GM21367 (cell line): Measurements from ENCODE around the gene NEU4.
"Not testable (repeated sequence)": the region's sequence is repeated elsewhere in the genome, so short reads cannot be mapped to it uniquely, and the experiment has no call there.

Source experiments
- ATAC-seq: cut with Tn5 transposase; IDR thresholded peaks from one replicate; pipeline ENCODE4 v1.9.1; 2021; ENCODE audit not compliant: unreplicated experiment

Gene NEU4, protein sequence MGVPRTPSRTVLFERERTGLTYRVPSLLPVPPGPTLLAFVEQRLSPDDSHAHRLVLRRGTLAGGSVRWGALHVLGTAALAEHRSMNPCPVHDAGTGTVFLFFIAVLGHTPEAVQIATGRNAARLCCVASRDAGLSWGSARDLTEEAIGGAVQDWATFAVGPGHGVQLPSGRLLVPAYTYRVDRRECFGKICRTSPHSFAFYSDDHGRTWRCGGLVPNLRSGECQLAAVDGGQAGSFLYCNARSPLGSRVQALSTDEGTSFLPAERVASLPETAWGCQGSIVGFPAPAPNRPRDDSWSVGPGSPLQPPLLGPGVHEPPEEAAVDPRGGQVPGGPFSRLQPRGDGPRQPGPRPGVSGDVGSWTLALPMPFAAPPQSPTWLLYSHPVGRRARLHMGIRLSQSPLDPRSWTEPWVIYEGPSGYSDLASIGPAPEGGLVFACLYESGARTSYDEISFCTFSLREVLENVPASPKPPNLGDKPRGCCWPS

DNA sequence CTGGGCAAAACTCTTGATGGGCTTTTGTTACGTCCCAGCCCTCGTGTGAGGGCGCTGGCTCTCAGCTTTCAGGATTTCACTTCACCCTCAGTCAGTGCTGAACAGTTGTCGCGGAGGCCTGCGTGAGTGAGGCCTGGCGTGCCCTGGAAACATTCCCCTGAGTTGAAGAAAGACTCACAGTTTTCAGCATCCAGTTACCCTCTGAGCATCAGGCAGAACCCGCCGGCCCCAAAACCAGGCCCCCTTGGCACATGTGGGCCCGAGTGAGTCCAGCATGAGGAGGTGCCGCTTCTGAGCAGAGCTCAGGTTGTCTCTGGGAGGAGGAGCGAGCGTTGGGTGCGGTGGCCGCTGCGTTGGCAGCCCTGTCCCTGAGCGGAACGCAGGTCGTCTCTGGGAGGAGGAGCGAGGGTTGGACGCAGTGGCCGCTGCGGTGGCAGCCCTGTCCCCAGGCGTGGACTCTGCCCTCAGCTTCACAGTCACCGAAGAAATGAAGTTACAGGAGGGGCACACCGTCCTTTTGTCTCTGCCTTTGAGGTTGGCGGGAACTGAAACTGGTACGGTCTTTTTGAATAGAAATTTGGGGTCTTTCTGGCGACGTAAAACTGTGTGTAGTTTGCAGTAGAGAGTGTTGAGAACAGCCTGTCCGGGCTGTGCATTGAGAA, at the start of gene NEU4:
Gene NEU4 (plus strand): TSS at position 473 of the 662 bp plus-strand sequence. CDS start 5,292 bp downstream, outside the sequence.
- ATAC-seq, result no peak

DNA sequence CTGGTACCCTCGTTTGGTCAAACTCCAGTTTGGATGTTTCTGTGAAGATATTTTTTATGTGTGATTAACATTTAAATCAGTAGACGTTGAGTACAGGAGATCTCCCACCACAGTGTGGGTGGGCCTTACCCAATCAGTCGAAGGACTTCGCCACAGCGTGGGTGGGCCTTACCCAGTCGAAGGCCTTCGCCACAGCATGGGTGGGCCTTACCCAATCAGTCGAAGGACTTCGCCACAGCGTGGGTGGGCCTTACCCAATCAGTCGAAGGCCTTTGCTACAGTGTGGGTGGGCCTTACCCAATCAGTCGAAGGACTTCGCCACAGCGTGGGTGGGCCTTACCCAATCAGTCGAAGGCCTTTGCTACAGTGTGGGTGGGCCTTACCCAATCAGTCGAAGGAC, 49.1 kb upstream of the NEU4 start:
- ATAC-seq, result not testable (repeated sequence)

DNA sequence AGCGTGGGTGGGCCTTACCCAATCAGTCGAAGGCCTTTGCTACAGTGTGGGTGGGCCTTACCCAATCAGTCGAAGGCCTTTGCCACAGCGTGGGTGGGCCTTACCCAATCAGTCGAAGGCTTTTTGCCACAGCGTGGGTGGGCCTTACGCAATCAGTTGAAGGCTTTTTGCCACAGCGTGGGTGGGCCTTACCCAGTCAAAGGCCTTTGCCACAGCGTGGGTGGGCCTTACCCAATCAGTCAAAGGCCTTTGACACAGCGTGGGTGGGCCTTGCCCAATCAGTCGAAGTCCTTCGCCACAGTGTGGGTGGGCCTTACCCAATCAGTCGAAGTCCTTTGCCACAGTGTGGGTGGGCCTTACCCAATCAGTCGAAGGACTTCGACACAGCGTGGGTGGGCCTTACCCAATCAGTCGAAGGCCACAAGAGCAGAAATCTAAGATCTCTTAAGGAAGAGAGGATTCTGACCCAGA, 48.7 kb upstream of the NEU4 start:
- ATAC-seq, result no peak

DNA sequence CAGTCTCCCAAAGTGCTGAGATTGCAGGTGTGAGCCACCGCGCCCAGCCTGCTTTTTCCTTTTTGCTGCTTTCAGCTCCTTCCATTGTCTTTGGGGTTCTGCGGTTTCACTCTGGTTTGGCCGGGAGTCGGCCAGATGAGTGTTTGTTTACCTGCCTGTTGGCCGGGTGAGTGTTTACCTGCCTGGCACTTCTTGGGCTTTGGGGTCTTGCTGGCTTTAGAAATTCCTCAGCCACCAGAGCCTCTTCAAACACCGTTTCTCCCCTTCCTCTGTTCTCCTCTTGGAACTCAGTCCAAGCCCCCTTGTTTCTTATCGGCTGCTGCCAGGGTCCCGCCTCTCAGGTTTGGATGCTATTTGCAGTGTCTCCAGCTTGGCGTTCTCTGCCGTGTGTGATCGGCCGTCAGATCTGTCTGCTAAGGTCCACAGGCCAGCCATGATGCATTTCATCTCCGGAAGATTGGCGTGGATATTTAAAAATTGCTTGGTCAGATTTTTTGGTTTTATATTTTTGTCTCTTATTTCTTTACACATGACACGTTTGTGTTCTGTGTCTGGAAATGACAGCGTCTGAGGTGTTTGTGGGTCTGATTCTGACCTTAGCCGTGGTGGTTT, 46.6 kb upstream of the NEU4 start:
- no peak for ATAC-seq

DNA sequence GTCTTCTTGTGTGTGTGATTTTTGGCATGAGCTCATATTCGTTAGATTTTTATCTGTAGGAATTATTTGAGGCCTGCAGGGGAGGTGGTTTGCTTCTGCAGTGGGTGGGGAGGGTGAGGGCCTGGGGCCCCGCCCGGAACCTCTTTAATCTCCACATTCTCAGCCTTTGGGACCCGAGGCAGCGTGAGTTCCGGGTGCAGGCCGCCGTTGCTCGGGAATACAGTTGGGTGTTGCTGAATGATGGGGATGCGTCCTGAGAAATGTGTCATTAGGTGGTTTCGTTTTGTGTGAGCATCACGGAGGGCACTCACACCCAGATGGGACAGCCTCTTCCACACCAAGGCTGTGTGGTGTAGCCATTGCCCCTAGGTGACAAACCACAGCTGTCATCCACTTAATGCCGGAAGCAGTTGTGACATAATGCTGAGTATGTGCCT, 46.0 kb upstream of the NEU4 start:
- no peak for ATAC-seq

DNA sequence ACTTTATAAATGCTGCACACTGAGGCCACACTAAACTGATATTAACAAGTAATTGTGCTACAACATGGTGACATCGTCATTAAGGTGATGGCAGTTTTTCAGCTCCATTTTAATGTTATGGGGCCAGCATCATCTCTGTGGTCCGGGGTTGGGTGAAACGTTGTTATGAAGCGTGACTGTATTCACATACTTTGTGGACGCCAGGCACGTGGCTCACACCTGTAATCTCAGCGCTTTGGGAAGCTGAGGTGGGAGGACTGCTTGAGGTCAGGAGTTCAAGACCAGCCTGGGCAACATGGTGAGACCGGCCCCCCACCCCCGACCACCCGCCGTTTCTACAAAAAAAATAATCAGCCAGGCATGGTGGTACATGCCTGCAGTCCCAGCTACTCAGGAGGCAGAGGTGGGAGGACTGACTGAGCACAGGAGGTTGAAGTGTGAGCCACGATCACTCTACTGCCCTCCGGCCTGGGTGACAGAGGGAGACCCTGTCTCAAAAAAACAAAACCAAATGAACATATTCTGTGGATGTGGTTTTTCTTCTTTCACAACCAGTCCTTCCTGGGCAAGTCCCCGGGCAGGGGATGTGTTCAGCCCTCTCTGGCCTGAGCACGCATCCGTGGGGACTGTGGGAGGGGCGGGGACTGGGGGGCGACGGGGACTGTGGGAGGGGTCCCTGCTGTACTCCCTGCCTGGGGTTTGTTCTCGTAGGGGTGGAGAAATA, 45.3 kb upstream of the NEU4 start:
- no peak for ATAC-seq

DNA sequence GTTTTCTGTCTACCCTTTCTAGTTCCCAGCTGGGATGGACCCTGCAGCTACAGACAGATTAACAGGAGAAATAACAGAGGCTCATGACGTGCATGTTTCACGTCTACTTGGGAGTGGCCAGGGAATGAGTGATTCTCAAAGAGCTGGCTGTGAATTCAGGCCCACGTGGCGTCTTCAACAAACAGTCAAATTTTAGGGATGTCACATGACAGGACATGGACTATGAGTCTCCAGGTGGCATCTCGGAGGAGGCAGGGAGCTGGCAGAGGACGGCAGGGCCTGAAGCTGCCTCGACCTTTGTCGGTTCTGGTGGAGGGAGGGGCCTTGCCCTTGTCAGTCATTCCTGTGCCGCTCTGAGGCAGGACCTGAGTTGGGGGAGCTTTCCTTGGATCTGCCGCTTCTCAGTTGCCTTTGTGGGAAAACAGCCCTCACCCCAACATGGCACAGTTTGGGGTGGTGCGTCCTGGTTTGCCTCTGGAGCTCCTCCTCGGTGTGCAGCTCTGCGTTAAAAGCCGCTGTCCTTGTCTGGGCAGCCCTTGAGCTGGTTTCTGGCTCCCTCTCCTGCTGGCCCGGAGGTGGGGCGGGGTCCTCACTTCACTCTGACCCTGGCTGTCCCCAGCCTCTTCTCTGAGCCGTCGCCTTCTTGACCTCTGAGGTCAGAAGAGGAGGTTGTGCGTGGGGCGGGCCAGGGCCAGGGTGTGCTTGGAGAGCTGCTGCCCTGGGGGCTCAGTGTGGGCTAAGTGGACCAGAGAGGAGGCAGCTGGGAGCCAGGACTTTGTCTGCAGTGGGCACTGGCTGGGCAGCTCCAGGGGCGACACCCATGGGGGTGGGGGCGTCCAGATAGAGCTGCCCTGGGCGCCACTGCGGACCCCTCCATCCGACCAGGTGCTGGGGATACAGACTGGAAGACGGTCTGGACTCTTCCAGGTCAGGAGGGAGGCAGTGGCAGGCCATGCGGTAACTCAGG, 44.4 kb upstream of the NEU4 start:
- no peak for ATAC-seq

DNA sequence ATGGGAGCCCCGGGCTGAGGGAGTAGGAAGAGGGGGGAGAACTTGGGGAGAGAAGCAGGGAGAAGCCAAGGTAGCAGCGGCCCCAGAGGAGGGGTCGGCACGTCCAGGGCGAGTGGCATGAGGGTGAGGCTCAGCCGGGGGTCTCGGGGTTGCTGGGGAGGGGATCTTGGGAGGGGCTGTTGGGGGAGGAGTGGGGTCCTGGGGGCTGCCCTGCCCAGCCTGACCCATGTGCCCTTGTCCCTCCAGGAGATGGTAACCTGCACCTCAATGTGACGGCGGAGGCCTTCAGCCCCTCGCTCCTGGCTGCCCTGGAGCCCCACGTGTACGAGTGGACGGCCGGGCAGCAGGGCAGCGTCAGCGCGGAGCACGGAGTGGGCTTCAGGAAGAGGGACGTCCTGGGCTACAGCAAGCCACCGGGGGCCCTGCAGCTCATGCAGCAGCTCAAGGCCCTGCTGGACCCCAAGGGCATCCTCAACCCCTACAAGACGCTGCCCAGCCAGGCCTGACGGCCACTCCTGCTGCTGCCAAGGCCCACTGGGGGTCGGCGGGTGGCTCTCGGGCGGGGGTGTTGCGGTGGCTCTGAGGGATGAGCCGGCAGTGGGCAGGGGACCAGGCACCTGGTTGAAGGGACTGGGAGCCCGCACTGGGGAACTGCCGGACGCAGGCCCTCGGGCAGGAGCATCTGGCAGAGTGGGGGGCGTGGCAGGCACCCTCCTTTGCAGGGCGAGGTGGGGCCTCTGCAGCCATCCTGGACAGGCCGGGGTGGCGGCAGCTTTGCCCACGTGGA, 41.3 kb upstream of the NEU4 start:
- no peak for ATAC-seq

DNA sequence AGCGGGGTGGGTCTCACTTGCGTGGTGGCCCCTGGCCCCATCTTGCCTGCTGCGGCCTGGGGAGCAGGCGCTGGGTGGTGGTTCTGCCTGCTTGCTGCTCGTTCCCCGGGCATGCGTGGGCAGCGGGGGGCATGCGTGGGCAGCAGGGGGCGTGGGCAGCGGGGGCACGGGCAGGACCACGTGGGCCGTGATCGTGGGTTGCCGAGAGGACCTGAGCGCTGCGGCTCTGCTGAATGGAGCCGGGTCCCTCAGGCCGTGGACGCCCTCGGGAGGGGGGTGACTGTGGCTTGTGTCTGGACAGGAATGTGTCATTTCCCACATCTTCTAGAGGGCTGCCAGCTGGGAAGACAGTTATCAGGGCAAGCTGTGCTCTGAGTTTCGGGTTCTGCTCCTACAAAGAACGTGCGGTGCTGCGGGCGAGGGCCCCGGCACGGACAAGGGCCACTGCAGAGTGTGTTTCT, 40.7 kb upstream of the NEU4 start:
- ATAC-seq, result no peak

DNA sequence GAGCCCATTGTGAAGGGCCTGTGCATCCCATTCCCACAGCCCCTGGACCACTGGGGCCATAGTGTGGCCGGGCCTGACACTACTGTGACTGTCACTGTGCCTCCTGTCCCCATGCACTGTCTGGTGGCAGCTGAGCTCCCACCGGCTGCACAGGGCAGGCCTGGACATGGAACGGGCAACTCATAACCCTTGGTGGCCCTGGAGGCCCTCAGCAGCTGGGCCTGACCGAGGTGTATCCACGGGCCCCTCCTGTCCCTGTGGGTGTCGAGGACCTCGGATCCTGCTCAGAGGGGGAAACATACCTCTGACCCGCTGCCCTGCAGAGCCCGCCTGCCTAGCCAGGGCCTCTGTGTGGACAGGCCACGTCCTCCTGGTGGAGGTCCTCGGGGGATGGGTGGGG, 40.1 kb upstream of the NEU4 start:
- no peak for ATAC-seq

DNA sequence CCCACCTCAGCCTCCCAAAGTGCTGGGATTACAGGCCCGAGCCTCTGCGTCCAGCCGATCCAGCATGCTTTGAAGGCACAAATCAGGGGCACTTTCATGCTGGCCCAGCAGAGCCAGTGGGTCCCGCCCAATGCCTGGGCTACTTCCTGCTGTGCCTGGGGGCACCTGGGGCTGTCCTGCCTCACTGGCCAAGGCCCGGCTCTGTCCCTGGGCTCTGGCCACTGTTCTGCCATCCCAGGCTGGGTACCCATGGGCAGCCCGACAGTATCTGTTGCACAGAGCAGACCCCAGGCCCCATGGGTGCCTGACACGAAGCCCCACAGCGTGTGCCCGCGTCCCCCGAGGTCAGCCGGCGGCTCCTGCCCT, 39.2 kb upstream of the NEU4 start:
- no peak for ATAC-seq

DNA sequence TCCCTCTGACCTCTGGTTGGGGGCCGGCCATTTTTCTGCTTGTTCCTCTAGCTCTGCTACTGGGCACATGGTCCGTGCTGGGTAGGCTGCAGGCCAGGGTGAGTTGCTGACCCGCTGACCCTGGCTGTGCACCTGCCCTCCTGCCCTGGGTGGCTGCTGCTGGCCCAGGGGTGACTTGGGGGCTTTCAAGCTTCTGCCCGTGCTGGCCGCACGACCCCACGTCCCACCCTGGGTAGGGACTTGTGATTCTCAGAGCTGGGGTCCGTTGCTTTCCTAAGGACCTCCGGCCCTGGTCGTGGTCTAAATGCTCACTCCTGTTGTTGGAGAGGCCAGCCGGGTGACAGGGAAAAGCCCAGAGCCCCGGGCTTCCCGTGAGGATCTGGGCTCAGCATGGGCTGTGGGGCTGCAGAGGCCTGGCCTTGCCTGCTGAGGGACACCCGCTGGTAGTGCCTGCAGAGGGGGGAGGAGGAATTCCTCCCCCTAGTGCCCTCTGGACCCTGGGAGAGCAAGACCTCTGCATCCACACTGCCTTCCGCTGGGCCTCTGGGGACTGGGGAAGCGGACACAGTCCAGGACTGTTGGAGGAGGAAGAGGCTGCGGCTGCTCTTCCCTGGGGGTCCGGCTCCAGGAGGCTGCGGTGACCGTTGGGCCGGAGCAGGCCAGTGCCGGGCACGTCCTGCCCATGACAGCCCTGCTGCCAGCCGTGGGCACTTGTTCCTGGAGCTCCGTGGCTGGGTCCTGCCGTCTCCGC, 38.6 kb upstream of the NEU4 start:
- no peak for ATAC-seq

DNA sequence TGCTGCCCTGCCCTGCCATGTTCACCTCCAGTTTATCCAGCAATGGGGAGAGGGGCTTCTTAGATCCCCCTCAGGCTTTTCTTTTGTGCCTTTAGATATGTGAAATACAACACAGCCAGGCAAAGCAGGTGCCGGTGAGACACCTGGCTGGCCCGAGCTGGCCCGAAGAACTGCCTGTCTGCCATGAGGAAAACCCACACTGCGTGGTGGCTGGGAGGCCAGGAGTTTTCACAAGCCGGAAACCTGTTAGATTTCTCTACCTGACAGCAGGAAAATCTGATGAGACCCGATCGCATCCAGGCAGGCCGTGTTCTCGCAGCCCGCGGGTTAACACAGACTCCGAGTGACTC, 38.1 kb upstream of the NEU4 start:
- ATAC-seq, result no peak

DNA sequence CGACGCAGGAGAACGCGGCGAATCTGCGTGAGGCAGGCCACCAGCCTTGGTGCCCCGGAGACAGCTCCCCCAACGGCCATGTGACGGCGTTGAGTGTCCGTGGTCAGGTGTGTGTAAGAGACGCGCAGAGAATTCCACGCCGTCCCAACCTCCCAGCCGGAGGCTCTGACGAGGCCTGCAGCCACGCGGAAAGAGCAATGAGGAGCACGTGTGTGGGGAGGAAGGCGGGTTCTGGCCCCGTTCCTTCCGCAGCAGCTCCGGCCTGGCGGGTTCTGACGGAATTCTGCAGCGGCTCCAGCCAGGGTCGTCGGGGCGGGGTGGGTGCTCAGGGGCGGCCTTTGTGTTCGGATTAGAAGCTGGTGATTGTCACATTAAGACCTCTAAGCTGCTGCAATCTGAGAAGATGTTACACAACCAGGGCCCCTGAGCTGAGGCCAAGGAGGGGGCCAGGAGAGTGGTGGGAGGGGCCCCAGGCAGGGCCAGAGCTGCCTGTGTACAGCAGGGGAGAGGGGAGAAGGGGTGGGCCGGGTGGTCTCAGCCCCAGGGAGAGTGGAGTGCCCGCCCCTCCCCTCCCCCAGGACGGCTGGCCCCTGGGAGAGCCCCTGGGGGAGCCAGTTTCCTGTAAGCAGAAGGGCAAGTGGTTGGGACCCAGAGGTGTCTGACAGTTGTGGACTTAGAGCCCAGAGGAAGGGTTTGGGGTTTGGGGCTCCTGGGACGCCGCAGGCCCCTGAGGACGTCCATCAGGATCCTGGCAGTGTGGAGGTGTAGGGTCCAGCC, 37.5 kb upstream of the NEU4 start:
- ATAC-seq, result no peak

DNA sequence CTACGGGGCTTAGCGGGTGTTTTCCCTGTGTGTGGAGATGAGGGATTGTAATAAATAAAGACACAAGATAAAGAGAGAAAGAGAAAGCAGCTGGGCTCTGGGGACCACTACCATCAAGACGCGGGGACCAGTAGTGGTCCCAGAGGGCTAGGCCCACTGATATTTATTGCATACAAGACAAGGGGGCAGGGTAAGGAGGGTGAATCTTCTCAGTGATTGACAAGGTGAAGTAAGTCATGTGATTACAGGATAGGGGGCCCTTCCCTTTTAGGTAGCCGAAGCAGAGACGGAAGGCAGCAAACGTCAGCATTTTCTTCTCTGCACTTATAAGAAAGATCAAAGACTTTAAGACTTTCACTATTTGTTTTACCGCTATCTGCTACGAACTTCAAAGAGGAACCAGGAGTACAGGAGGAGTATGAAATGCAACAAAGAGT, 36.9 kb upstream of the NEU4 start:
- no peak for ATAC-seq

DNA sequence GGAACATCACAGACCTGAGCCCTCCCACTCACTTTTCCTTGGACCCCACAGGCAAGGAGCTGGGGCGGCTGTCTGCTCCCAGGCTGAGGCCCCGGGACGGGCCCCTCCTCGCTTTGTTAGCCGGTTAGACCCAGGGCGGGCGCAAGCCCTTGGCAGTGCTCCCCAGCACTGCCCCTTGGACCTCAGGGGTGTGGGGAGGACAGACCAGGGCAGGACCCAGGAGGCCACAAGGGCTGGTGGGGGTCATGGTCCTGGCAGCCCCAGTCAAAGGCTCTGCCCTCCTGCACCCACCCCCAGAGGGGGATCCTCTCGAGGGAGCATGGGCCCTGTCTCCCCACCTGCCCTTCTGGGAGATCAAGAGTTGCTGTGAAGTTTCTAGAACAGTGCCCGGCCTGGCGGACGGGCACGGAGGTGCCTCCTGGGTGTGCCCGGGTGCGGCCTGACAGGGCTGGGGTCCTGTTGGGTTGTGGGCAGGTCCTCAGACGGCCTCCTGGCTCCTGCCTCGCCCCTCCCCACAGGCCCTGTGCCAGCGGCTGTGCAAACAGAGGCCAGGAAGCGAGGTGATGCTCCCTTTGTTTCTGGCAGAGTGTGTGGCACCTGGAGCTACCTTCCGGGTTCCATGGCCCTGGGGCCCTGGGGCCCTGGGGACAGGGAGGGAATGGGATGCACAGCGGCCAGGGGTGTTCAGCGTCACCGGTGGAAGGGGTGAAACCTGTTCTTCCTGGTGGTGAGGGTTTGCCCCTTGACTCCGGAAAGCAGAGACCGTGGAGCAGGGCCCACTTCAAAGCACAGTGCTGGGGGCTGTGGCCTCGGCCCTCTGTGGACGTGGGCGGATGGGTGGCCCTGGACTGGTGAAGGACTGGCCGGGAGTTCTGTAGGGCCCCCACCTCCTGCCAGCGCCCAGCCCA, 35.2 kb upstream of the NEU4 start:
- ATAC-seq, result no peak
